ENCODE data around the gene SLC9A9.

Gene SLC9A9

GRCh38 chr3:143677430-143677829, 170.8 kb downstream of the SLC9A9 start:
- no peak for TF ChIP-seq CTCF (IDR thresholded peaks at IDR 0.05; ENCODE audit: low read depth, low read length)
- no peak for TF ChIP-seq MYC (IDR thresholded peaks at IDR 0.05; ENCODE audit: low read depth, low read length)
- no peak for TF ChIP-seq POLR2A (IDR thresholded peaks at IDR 0.05; ENCODE audit: extremely low read depth, insufficient read length)
- TF ChIP-seq, protein P1, sequence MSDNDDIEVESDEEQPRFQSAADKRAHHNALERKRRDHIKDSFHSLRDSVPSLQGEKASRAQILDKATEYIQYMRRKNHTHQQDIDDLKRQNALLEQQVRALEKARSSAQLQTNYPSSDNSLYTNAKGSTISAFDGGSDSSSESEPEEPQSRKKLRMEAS (IDR thresholded peaks at IDR 0.05; ENCODE audit: low read depth, low read length), result no peak
- no peak for DNase-seq (ENCODE audit: low read depth)
- H3K4me3 ChIP-seq (ENCODE audit: low read depth, low read length), result no peak overlapping the region

DNA sequence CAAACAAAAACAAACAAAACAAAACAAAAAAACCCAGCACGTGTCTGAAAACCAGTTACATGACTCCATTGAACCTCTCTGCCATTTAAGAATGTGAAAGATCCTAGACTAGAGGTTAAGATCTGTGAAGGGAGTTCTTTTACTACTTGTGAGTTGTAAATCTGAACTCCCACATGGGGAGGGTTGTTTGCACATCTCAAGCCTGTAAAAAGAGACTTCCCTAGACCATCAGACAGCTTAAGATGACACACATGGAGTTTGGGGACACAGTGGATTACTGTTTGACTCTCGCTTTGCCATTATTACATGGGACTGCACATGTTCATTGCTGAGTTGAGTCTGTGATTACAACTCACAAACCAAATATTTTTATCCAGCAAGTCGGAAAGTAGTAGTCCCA, 171.5 kb downstream of the SLC9A9 start:
- no peak for DNase-seq (ENCODE audit: low read depth)
- no peak for TF ChIP-seq CTCF (IDR thresholded peaks at IDR 0.05; ENCODE audit: low read depth, low read length)
- TF ChIP-seq, protein P1 (IDR thresholded peaks at IDR 0.05; ENCODE audit: low read depth, low read length), result no peak
- TF ChIP-seq POLR2A (IDR thresholded peaks at IDR 0.05; ENCODE audit: extremely low read depth, insufficient read length), result no peak
- H3K4me3 ChIP-seq (ENCODE audit: low read depth, low read length), result no peak overlapping the region

- no peak for TF ChIP-seq CTCF (IDR thresholded peaks at IDR 0.05; ENCODE audit: low read depth, low read length)
- TF ChIP-seq POLR2A (IDR thresholded peaks at IDR 0.05; ENCODE audit: extremely low read depth, insufficient read length), result no peak
- no peak for TF ChIP-seq MYC (IDR thresholded peaks at IDR 0.05; ENCODE audit: low read depth, low read length)
- TF ChIP-seq, protein P1 (IDR thresholded peaks at IDR 0.05; ENCODE audit: low read depth, low read length), result no peak
- no peak overlapping the region for H3K4me3 ChIP-seq (ENCODE audit: low read depth, low read length)
- DNase-seq (ENCODE audit: low read depth), result no peak
Observed at GRCh38 chr3:143676021-143676420, 172.2 kb downstream of the SLC9A9 start.

- TF ChIP-seq, protein P1 (IDR thresholded peaks at IDR 0.05; ENCODE audit: low read depth, low read length), result peak; percentile 10; the same call in 1 of the 2 replicates
- TF ChIP-seq CTCF (IDR thresholded peaks at IDR 0.05; ENCODE audit: low read depth, low read length) (peak; percentile 84), MYC (IDR thresholded peaks at IDR 0.05; ENCODE audit: low read depth, low read length) (no peak), POLR2A (IDR thresholded peaks at IDR 0.05; ENCODE audit: extremely low read depth, insufficient read length) (no peak)
- peak; percentile 77 for DNase-seq (ENCODE audit: low read depth)
- H3K4me3 ChIP-seq (ENCODE audit: low read depth, low read length), result no peak overlapping the region
Observed at GRCh38 chr3:143674100-143674968, 173.9 kb downstream of the SLC9A9 start.

GRCh38 chr3:143672396-143673165, 175.7 kb downstream of the SLC9A9 start:
- H3K4me3 ChIP-seq (ENCODE audit: low read depth, low read length), result no peak overlapping the region
- TF ChIP-seq CTCF (IDR thresholded peaks at IDR 0.05; ENCODE audit: low read depth, low read length), result no peak
- no peak for TF ChIP-seq POLR2A (IDR thresholded peaks at IDR 0.05; ENCODE audit: extremely low read depth, insufficient read length)
- TF ChIP-seq MYC (IDR thresholded peaks at IDR 0.05; ENCODE audit: low read depth, low read length), result no peak
- TF ChIP-seq, protein P1 (IDR thresholded peaks at IDR 0.05; ENCODE audit: low read depth, low read length), result no peak
- DNase-seq (ENCODE audit: low read depth), result no peak

All from NB4 (cell line).